CD14-positive monocyte (primary cell): ENCODE measurements around the gene DNAJB1. TPM values are rescaled to one million over a fixed set of nuclear protein-coding genes. Genes with fewer than 3 reads are reported as not detected.
A peak's percentile ranks its signal among the peaks of the same experiment; 100 is the strongest.

Source experiments
- DNase-seq, 3 donors: peaks; one replicate each; pipeline ENCODE4 v3.0.0-alpha.2; 2011 to 2022
- H2AFZ ChIP-seq: 2 replicates; pipeline ENCODE4 v1.6.0; 2012; ENCODE audit warnings: mild to moderate bottlenecking, low read depth, low read length, inconsistent platforms; ENCODE audit not compliant: insufficient read depth, poor library complexity, severe bottlenecking
- H3K27ac ChIP-seq, 2 donors: 1 replicate in 1 of 2; 2 replicates in 1 of 2; pipeline ENCODE4 v1.5.1; 2012 to 2013; ENCODE audit warnings: low read length in 2 of 2, control low read depth in 1 of 2, inconsistent platforms in 1 of 2, low read depth in 1 of 2, mild to moderate bottlenecking in 1 of 2
- H3K27me3 ChIP-seq, 2 donors: one replicate each; pipeline versions ENCODE4 v1.6.0 to v1.6.1; 2011 to 2013; ENCODE audit warnings: low read length in 2 of 2; ENCODE audit not compliant: control insufficient read depth in 2 of 2, insufficient read depth in 2 of 2
- H3K36me3 ChIP-seq, 2 donors: replicated peaks in 1 of 2; 1 replicate in 1 of 2; 2 replicates in 1 of 2; pipeline versions ENCODE4 v1.5.1 to v1.6.1; 2012 to 2013; ENCODE audit warnings: low read length in 2 of 2, control low read depth in 1 of 2, inconsistent platforms in 1 of 2, mild to moderate bottlenecking in 1 of 2; ENCODE audit not compliant: insufficient read depth in 2 of 2, control insufficient read depth in 1 of 2
- H3K4me1 ChIP-seq, 2 donors: 1 replicate in 1 of 2; 2 replicates in 1 of 2; pipeline versions ENCODE4 v1.5.1 to v1.6.1; 2012 to 2013; ENCODE audit warnings: low read length in 2 of 2, control low read depth in 1 of 2, inconsistent platforms in 1 of 2, mild to moderate bottlenecking in 1 of 2, moderate library complexity in 1 of 2; ENCODE audit not compliant: insufficient read depth in 2 of 2, control insufficient read depth in 1 of 2
- H3K4me2 ChIP-seq: replicated peaks from 2 replicates; pipeline ENCODE3; 2012; ENCODE audit warnings: low read length, moderate library complexity, mild to moderate bottlenecking; ENCODE audit not compliant: poor library complexity, severe bottlenecking; ENCODE audit errors: extremely low read depth
- H3K4me3 ChIP-seq, 3 experiments: fragments of 200-600 bp in 1 of 3; sonication (generic) in 1 of 3; replicated peaks in 1 of 3; 1 replicate in 2 of 3; 2 replicates in 1 of 3; pipeline ENCODE4 v1.5.1; 2011 to 2013; ENCODE audit warnings: low read length in 3 of 3, mild to moderate bottlenecking in 3 of 3, control low read depth in 2 of 3, low read depth in 2 of 3, inconsistent platforms in 1 of 3, moderate library complexity in 1 of 3
- H3K79me2 ChIP-seq: 2 replicates; pipeline ENCODE4 v1.6.0; 2012; ENCODE audit warnings: mild to moderate bottlenecking, control low read depth, inconsistent platforms, low read length, moderate library complexity; ENCODE audit not compliant: insufficient read depth
- H3K9ac ChIP-seq: 2 replicates; pipeline ENCODE4 v1.6.0; 2017; ENCODE audit warnings: low read length, mild to moderate bottlenecking; ENCODE audit not compliant: insufficient read depth, poor library complexity, severe bottlenecking
- H3K9me3 ChIP-seq, 2 donors: replicated peaks in 1 of 2; 1 replicate in 1 of 2; 2 replicates in 1 of 2; pipeline versions ENCODE4 v1.5.1 to v1.6.1; 2012 to 2013; ENCODE audit warnings: low read length in 2 of 2, control low read depth in 1 of 2; ENCODE audit not compliant: control insufficient read depth in 1 of 2, insufficient read depth in 1 of 2
- H4K20me1 ChIP-seq: 2 replicates; pipeline ENCODE4 v1.6.0; 2012; ENCODE audit warnings: mild to moderate bottlenecking, low read length, control low read depth, moderate library complexity; ENCODE audit not compliant: insufficient read depth
- H3K27ac Mint-ChIP-seq, 7 donors: one replicate each; pipeline ENCODE4 v1.8.0; 2020; ENCODE audit warnings: mild to moderate bottlenecking in 7 of 7, mixed read lengths in 7 of 7, moderate library complexity in 6 of 7, inconsistent platforms in 2 of 7
- H3K27me3 Mint-ChIP-seq, 3 donors: one replicate each; pipeline ENCODE4 v1.8.0; 2021 to 2022; ENCODE audit warnings: low read depth in 3 of 3, mild to moderate bottlenecking in 3 of 3, mixed read lengths in 3 of 3, moderate library complexity in 3 of 3, inconsistent platforms in 1 of 3
- H3K36me3 Mint-ChIP-seq, 2 donors: one replicate each; pipeline ENCODE4 v1.8.0; 2020; ENCODE audit warnings: mixed read lengths in 2 of 2, inconsistent platforms in 1 of 2, mild to moderate bottlenecking in 1 of 2
- H3K4me1 Mint-ChIP-seq: one replicate; pipeline ENCODE4 v1.8.0; 2020; ENCODE audit warnings: mild to moderate bottlenecking, mixed read lengths
- H3K4me3 Mint-ChIP-seq, 2 donors: one replicate each; pipeline ENCODE4 v1.8.0; 2020; ENCODE audit warnings: mild to moderate bottlenecking in 2 of 2, mixed read lengths in 2 of 2, moderate library complexity in 1 of 2
- H3K9me3 Mint-ChIP-seq, 7 donors: one replicate each; pipeline ENCODE4 v1.8.0; 2020 to 2022; ENCODE audit warnings: mixed read lengths in 7 of 7, mild to moderate bottlenecking in 6 of 7, moderate library complexity in 6 of 7, inconsistent platforms in 2 of 7
- CTCF ChIP-seq: fragments of 200-600 bp; IDR thresholded peaks from one replicate; pipeline ENCODE4 v1.8.0; 2022; ENCODE audit warnings: antibody characterized with exemption, mild to moderate bottlenecking
- WGBS: methylation state at CpG from one replicate; pipeline ENCODE4 v1.1.5; 2013; ENCODE audit warnings: missing lambda C conversion rate; ENCODE audit not compliant: insufficient coverage; 5-methylcytosine and 5-hydroxymethylcytosine counted together
- intact Hi-C, 2 donors: fragments of 100-400 bp; cut with micrococcal nuclease; formaldehyde crosslinking; loops; one replicate each; pipeline versions ENCODE4 v1.15.0 to v1.15.1; 2023
- polyA plus RNA-seq, 3 donors: library from polyadenylated mRNA; depleted of rRNA in 1 of 3; unstranded in 2 of 3; stranded (reverse) in 1 of 3; fragments of 300-500 nt in 2 of 3; fragments of >200 nt in 1 of 3; fragmentation: Illumina TruSeq in 2 of 3; gene quantifications; 1 replicate in 2 of 3; 2 replicates in 1 of 3; pipeline ENCODE4 v1.2.3, GENCODE V29; 2012 to 2021

Gene DNAJB1
- polyA plus RNA-seq, 3 donors: 59.3 to 107 (median 70.9) TPM

GRCh38 chr19:14563989-14564651, 45.9 kb upstream of the DNAJB1 start:
- H3K9me3 ChIP-seq: no peaks in the 10 kb centered on the region
- no peak overlapping the region for H2AFZ ChIP-seq
- no peak overlapping the region for H3K4me3 ChIP-seq
- Mint-ChIP-seq H3K9me3 (peaks cover 0 to 3% (median 0%) of the 10 kb centered on the region in 7 donors), H3K36me3 (peaks cover 23 to 43% of the 10 kb centered on the region in 2 donors), H3K4me3 (no peak overlapping the region), H3K27ac (peak overlapping the region in 2 of 7 donors; percentile 66 to 75), H3K4me1 (peaks cover 5% of the 10 kb centered on the region), H3K27me3 (no peaks in the 10 kb centered on the region)
- no peak for TF ChIP-seq CTCF
- H3K4me1 ChIP-seq: no peaks in the 10 kb centered on the region
- H3K27me3 ChIP-seq: no peaks in the 10 kb centered on the region
- no peak overlapping the region for H3K27ac ChIP-seq
- H3K9ac ChIP-seq: no peak overlapping the region
- H3K4me2 ChIP-seq: no peak overlapping the region
- no peak for DNase-seq
- H3K36me3 ChIP-seq: peaks cover 23 to 30% of the 10 kb centered on the region in 2 donors
- intact Hi-C loops: no loop called here
- WGBS: 100% methylated on average over 3 of the region's 33 CpGs
- peaks cover 26% of the 10 kb centered on the region for H4K20me1 ChIP-seq
- peaks cover 29% of the 10 kb centered on the region for H3K79me2 ChIP-seq

- Mint-ChIP-seq H3K4me1 (peaks cover 5% of the 10 kb centered on the region), H3K27ac (no peak overlapping the region), H3K4me3 (no peak overlapping the region), H3K27me3 (no peaks in the 10 kb centered on the region), H3K36me3 (peaks cover 22 to 39% of the 10 kb centered on the region in 2 donors), H3K9me3 (peaks cover 0 to 3% (median 0%) of the 10 kb centered on the region in 7 donors)
- Histone ChIP-seq H3K36me3 (peaks cover 23 to 30% of the 10 kb centered on the region in 2 donors), H2AFZ (no peak overlapping the region), H3K9me3 (no peaks in the 10 kb centered on the region), H4K20me1 (peaks cover 20% of the 10 kb centered on the region), H3K27me3 (no peaks in the 10 kb centered on the region), H3K4me1 (no peaks in the 10 kb centered on the region), H3K9ac (no peak overlapping the region), H3K4me2 (no peak overlapping the region), H3K79me2 (peaks cover 28% of the 10 kb centered on the region), H3K4me3 (no peak overlapping the region), H3K27ac (no peak overlapping the region)
- no peak for TF ChIP-seq CTCF
- no peak for DNase-seq
- intact Hi-C loops: no loop called here
- 93% methylated on average over 9 of the region's 16 CpGs for WGBS
Observed at GRCh38 chr19:14563590-14563926, 45.4 kb upstream of the DNAJB1 start.
